HG03097 (cell line): ENCODE measurements around the gene KIF13A.
A peak's percentile ranks its signal among the peaks of the same experiment; 100 is the strongest.
"Not testable (repeated sequence)": the region's sequence is repeated elsewhere in the genome, so short reads cannot be mapped to it uniquely, and the experiment has no call there.

ENCODE experiments used
- ATAC-seq: cut with Tn5 transposase; IDR thresholded peaks from one replicate; pipeline ENCODE4 v1.9.1; 2021; ENCODE audit not compliant: unreplicated experiment, low FRiP score

KIF13A gene

DNA sequence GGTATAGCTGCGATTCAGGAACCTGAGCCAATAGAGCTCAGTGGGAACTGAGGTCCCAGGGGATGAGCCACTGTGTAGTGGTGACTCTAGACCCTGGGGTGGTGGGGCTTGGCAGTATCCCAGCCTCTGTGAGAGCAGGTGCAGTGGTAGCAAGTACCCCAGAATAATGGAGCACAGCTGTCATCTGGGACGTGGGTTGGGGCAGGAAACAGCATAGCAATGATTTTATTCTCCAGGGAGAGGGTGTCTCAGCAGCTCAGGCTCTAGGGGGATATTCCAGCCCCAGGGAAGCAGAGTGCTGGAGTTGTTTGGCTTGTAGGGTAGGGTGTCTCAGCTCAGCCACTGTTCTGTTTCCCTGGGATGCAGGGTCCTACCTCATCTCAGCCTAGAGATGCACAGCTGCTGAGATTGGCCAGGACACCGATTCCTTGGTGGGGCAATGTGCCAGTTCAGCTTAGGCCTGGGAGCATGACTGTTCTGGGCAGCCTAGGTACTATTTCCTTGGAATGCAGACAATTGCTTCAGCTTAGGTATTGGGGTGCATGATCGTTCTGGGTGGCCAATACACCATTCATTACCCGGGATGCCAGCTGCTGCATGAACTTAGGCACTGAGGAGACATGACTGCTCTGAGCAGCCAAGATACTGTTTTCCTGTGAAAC is 246.7 kb downstream of the KIF13A start:
- no peak for ATAC-seq

DNA sequence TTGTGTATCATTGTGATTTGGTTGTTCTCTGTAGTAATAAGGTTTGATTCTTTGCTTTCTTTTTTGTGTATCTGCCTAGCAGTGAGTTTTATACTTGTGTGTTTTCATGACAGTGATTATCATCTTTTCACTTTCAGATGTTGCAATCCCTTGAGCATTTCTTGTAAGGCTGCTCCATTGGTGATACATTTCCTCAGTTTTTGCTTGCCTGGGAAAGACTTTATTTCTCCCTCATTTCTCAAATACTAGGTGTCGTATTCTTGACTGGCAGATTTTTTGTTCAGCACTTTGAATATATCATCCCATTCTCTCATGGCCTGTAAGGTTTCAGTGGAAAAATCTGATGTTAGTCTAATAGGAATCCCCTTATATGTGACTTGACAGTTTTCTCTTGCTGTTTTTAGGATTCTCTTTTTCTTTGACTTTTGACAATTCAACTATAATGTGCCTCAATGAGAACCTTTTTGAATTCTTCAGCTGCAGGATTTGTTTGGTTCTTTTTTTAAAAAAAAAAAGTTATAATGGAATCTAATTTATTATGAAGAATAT is 249.7 kb downstream of the KIF13A start:
- no peak for ATAC-seq

DNA sequence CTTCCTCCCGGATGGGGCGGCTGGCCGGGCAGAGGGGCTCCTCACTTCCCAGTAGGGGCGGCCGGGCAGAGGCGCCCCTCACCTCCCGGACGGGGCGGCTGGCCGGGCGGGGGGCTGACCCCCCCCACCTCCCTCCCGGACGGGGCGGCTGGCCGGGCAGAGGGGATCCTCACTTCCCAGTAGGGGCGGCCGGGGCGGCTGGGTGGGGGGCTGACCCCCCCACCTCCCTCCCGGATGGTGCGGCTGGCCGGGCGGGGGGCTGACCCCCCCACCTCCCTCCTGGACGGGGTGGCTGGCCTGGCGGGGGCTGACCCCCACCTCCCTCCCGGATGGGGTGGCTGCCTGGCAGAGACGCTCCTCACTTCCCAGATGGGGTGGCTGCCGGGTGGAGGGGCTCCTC is 252.1 kb downstream of the KIF13A start:
- not testable (repeated sequence) for ATAC-seq

DNA sequence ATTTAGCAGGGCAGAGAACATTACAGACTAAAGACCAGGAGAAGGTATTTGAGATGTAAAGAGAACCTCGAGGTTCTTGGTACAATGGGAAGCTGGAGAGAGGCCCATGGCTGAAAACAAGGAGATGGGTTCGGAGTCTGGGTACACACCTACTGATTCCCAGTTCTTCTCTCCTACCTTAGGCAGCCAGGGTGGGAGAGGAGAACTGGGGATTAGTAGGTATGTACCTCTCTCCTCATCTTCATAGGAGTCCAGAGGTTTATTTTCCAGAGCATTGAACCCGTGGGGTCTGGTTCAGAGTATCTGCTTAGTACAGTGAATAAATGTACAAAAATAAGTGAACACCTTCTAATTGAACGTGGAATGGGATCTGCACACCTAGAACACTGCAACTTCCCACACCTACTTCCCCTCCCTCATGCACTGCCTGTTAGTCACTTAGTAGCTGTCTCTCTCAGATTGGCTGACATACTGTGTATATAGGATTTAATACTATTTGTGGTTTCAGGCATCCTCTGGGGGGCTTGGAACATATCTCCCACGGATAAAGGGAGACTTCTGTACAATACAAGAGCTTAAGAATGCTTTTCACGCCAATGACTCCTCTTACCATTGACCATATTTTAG is 257.2 kb downstream of the KIF13A start:
- ATAC-seq = no peak

DNA sequence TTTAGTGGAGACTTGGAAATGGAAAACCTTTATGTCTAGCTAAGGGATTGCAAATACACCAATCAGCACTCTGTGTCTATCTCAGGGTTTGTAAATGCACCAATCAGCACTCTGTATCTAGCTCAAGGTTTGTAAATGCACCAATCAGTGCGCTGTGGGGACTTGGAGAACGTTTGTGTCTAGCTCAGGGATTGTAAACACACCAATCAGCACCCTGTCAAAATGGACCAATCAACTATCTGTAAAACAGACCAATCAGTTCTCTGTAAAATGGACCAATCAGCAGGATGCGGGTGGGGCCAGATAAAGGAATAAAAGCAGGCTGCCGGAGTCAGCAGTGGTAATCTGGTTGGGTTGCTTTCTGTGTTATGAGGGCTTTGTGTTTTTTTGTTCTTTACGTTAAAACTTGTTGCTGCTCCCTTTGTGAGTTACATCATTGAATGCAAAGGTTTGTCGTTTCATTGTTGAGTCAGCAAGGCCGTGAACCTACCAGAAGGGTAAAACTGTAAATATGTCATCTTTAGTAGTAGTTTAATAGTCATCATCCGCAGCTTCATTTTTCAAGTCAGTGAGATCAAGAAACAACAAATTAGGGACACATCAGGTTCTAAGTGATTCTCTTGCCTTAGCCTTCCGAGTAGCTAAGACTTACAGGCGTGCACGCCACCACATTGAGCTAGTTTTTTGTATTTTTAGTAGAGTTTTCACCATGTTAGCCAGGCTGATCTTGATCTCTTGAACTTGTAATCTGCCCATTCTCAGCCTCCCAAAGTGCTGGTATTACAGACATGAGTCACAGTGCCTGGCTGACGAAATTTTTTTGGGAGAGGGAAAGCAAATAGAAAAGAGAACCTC is 258.0 kb downstream of the KIF13A start:
- ATAC-seq = no peak

DNA sequence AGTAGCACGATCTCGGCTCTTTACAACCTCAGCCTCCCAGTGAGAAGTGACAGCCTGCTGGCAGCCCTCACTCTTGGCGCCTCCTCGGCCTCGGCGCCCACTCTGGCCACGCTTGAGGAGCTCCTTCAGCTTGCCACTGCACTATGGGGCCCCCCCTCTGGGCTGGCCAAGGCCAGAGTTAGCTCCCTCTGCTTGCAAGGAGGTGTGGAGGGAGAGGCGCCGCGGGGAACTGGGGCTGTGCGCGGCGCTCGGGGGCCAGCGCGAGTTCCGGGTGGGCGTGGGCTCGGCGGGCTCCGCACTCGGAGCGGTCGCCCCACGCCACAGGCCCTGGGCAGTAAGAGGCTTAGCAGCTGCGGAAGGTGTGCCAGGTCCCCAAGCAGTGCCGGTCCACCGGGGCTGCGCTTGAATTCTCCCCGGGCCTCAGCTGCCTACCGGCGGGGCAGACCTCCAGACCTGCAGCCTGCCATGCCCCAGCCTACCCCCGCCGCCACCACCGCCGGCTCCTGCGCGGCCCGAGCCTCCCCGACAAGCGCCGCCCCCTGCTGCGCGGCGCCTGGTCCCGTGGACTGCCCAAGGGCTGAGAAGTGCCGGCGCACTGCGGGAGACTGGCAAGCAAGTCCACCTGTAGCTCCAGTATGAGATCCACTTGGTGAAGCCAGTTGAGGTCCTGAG is 258.7 kb downstream of the KIF13A start:
- ATAC-seq = no peak

DNA sequence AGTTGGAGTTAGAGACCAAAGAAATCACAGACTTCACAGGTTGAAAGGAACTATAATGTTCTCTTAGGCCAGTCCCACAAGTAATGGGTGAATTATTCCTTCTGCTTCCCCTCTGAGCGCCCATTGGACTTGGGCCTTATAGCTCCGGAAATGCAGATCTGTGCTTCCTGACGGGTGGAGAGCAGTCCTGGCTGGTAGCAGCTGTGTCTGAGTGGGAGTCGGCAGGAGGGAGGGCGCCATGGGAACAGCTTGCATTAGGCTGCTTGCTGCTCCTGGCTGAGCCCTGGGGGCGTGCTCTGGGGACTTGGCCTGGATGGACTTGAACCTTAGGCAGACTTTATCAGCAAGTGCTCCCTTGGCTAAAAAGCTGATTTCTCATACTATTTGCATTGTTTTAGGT is 262.4 kb downstream of the KIF13A start:
- ATAC-seq = no peak

DNA sequence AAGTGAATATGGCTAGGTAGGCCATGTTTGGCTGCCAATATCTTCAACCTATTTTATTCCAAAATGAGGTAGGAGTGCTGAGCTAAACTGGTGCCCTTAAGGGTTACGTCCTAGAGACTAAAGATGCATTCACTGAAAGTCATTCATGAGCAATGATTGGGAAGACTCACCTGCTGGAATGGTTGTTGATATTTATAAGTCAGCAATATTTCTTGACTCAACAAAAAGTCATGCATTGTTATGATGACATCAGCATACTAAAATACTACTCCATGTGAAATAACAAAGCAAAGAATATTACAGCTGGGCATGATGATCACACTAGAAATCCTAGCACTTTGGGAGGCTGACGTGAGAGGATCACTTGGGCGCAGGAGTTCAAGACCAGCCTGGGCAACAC is 263.1 kb downstream of the KIF13A start:
- no peak for ATAC-seq

DNA sequence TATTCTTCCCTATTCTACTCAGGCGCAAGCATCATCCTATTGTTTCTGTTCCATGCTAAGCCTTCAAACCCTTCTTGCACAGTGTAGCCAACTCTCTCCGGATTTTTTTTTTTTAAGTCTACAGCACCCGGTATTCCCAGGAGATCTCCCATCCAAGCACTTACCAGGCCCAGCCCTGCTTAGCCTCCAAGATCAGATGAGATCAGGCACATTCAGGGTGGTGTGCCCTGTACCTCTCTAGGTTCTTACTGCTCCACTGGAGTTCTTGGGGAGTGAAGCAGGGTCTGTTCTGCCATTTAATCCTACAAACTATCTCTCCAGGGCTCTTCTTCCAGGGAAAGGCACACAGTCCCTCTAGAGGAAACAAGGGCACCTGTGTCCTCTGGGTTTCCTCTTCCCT is 265.8 kb downstream of the KIF13A start:
- ATAC-seq = no peak

DNA sequence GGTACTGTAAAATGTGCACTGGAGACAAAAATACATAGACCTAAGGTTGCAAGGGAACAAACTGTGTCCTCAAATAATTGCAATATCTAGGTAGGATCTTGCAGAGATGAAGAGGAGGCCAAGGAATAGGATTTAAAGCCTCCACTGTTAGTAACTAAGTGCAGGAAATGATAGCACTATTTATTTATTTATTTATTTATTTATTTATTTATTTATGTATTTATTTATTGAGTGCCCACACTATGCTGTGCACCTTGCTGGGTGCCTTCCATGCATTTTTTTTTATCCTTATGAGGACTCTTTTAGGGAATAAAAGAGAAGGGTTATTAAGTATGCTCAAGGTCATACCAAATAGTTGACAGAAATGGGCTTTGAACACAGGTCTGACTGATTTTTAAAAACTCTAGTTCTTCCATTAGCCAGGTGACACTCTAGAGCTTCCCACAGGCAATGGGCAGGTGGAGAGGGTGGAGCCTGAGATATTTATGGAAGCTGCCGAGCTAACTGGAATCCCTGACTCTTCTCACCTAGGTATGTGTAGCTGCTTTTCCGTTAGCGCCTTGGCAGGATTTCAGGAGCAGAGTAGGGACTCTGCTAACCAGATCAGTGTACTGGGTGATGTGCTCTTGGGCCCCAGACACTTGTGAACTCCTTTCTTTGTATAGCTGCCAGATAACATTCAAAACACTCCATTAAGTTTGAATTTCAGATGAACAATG is 268.0 kb downstream of the KIF13A start:
- no peak for ATAC-seq

DNA sequence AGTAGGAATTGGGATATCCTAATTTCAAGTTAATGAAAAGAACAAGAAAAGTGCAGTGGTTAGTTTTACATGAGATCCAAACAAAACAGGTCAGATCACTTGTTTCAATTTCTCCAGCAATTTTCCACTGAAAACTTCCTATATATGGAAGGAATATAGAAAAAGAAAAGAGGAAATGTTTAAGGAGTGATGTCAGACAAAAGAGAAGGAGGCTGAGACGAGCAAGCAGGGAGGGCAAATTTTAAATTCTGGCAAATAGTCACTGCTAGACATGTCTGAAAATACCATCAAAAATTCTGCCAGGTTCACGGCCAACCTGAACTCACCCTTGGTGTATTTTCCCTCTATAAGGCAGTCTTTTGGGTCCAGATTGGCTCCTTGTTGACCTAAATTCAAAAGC is 271.2 kb downstream of the KIF13A start:
- ATAC-seq = no peak

DNA sequence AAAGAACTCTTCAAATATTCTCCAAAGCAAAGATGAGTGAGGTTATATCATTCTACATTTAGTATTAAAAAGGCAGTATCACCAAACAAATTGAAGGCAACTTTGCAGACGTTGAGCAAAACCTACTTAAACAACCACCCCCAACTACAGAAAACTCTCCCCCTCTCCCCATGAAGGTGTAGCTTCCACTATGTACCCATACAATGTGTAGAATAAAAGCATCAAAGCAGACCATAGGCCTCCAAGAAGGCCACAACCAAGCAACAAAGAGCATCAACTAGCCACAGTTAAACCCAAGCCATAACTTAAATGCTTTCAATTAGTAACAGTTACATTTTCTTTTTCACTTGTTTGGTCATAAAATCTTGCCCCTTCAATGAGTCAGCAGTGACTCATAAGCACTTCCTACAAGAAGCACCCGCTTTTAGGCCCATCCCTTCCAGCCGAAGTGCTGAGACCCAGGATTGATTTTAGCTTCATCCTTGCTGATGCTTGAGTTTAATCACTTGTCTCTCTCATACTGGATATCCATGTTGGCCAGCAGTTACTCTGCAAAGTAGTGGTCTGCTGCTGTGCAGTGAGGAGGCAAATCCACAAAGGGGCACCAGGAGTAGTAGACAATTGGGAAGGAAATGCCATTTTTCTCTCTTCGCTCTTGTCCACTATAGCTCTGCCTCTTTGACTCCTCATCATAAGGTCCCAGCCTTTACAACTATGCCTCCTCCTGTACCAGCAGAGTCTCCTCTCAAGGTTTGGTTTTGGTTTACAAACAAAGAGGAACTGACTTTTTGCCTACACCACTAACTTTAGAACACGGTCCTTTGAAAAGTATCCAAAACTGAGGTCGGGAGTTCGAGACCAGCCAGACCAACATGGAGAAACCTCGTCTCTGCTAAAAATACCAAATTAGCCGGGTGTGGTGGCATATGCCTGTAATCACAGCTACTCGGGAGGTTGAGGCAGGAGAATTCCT is 272.3 kb downstream of the KIF13A start:
- peak; percentile 75 for ATAC-seq

DNA sequence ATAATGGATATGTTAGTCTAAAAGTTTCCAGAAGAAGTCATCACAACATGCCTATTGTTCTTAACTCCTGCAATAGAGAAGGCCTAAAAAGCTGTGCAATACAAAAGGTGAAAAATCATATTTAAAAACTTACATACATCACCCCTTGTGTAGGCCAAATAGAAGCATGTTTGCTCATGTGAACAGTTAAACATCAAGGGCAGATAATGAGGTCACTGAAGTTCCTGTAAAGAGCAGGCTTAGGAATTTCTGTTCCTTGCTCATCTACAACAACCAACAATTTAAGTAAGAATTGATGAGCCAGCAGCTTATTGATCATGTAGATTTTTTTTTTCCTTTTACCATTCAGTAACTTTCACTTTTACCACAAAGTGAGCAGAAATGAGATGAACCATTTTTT is 273.3 kb downstream of the KIF13A start:
- ATAC-seq = no peak

DNA sequence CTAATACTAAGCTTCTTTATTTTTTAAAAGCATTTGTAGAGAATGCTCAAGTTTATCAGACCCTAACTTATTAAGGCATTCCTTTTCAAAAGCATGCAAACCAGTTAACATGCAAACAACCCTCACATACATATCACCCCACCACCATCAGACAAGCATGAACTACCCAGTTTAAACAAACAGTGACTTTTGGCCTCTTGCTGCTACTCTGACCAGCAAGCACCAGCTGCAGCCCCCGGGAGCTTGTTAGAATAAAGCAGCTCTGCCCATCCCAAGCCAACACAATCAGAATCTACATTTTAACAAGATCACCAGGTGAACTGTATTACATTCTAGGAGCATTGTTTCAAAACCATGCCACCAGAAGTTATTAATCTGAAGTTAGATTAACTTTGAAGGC is 274.9 kb downstream of the KIF13A start:
- no peak for ATAC-seq

DNA sequence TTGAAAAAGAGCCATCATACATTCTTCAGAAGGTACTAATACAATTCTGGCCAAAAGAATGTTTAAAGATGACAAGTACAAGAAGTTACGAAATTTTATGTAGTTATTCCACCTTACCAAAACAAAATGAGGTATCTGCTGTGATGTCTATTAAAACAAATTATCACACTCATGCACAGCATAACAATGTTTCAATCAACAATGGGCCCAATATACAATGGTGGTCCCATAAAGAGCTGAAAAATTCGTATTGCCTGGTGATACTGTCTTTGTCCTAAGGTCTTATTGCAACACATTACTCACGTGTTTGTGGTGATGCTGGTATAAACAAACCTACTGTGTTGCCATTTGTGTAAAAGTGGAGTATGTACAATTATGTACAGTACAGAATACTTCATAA is 277.1 kb downstream of the KIF13A start:
- ATAC-seq = no peak

DNA sequence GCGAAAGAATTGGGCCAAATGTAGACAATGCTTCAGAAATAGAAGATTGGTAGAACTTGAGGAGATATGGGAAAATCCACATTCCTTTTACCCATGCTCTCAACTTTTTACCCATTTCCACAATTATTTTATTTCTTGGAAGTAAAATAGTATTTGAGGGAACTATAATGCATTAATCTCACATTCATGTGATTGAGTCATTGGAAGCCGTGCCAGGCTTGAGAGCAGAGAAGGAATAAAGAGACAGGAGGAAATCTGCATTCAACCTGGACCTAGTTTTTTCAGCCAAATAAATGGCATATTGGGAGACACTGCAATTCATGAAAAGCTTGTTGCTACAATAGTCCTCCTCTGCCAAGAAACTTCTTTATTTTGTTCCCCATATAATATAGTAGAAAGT is 278.0 kb downstream of the KIF13A start:
- ATAC-seq = no peak
